H1 (cell line): ENCODE data around the gene RNU4-1. TPM values are rescaled to one million over a fixed set of nuclear protein-coding genes. Genes with fewer than 3 reads are reported as not detected.

Experiments used
- CTCF ChIA-PET: fragments of 300-600 bp; sonication (Branson Sonifier 250); formaldehyde crosslinking; loops from one replicate; lab custom pipeline; 2021; ENCODE audit not compliant: partially characterized antibody; lab: Charles Lee
- POLR2A ChIA-PET: fragments of 300-600 bp; sonication (Branson Sonifier 250); formaldehyde crosslinking; loops from one replicate; lab custom pipeline; 2021; ENCODE audit warnings: inconsistent platforms; ENCODE audit not compliant: partially characterized antibody; lab: Charles Lee
- DNase-seq, 2 experiments: peaks; one replicate each; pipeline versions ENCODE4 v3.0.0 to v3.0.0-alpha.2; 2010 to 2022; ENCODE audit warnings: low spot score in 2 of 2, low read depth in 1 of 2, mixed read lengths in 1 of 2
- FAIRE-seq: peaks from 2 replicates; lab custom pipeline; 2011; peaks lifted over from hg19 to GRCh38; lab: Jason Lieb, UNC
- H2AFZ ChIP-seq: 2 replicates; pipeline ENCODE4 v1.8.1; 2012; ENCODE audit warnings: low read length, inconsistent platforms
- H2AK5ac ChIP-seq: 2 replicates; pipeline ENCODE4 v1.6.1; 2013; ENCODE audit warnings: low read depth, low read length
- H2BK120ac ChIP-seq: replicated peaks from 2 replicates; pipeline ENCODE3; 2013; ENCODE audit warnings: low read depth, low read length, inconsistent platforms
- H2BK12ac ChIP-seq: 2 replicates; pipeline ENCODE4 v1.6.1; 2013; ENCODE audit warnings: low read depth, low read length
- H2BK15ac ChIP-seq: 2 replicates; pipeline ENCODE4 v1.6.1; 2013; ENCODE audit warnings: low read length
- H2BK20ac ChIP-seq: 2 replicates; pipeline ENCODE4 v1.6.1; 2013; ENCODE audit warnings: low read length
- H2BK5ac ChIP-seq: 2 replicates; pipeline ENCODE4 v1.6.1; 2013; ENCODE audit warnings: low read depth, low read length
- H3K14ac ChIP-seq: 2 replicates; pipeline ENCODE4 v1.6.1; 2013; ENCODE audit warnings: inconsistent platforms; ENCODE audit not compliant: insufficient read length
- H3K18ac ChIP-seq: 2 replicates; pipeline ENCODE4 v1.6.1; 2013; ENCODE audit warnings: low read length; ENCODE audit errors: extremely low read depth
- H3K23ac ChIP-seq: 2 replicates; pipeline ENCODE4 v1.6.1; 2013; ENCODE audit warnings: inconsistent platforms; ENCODE audit not compliant: insufficient read length
- H3K23me2 ChIP-seq: 2 replicates; pipeline ENCODE4 v1.6.1; 2013; ENCODE audit warnings: low read depth, low read length
- H3K27ac ChIP-seq: 2 replicates; pipeline ENCODE4 v1.6.1; 2011; ENCODE audit warnings: low read depth, low read length, inconsistent platforms
- H3K27me3 ChIP-seq, 4 experiments: replicated peaks in 1 of 4; 1 replicate in 1 of 4; 2 replicates in 3 of 4; pipeline versions ENCODE4 v1.6.1 to v1.8.1; 2011 to 2013; ENCODE audit warnings: low read length in 3 of 4, mild to moderate bottlenecking in 3 of 4, inconsistent platforms in 2 of 4, mixed read lengths in 2 of 4, moderate library complexity in 1 of 4; ENCODE audit not compliant: control insufficient read depth in 3 of 4, insufficient read depth in 3 of 4; ENCODE audit errors: extremely low read depth in 1 of 4
- H3K36me3 ChIP-seq, 4 experiments: 2 replicates each; pipeline versions ENCODE4 v1.6.1 to v1.8.1; 2011 to 2013; ENCODE audit warnings: mild to moderate bottlenecking in 4 of 4, low read length in 3 of 4, moderate library complexity in 2 of 4, control low read depth in 1 of 4, inconsistent platforms in 1 of 4; ENCODE audit not compliant: insufficient read depth in 4 of 4, control insufficient read depth in 2 of 4
- H3K4ac ChIP-seq: replicated peaks from 2 replicates; pipeline ENCODE3; 2013; ENCODE audit warnings: low read length, low read depth, mixed read lengths, inconsistent platforms; ENCODE audit not compliant: insufficient read length
- H3K4me1 ChIP-seq, 4 experiments: replicated peaks in 1 of 4; 1 replicate in 1 of 4; 2 replicates in 3 of 4; pipeline versions ENCODE4 v1.6.1 to v1.8.1; 2011 to 2013; ENCODE audit warnings: low read length in 3 of 4, inconsistent platforms in 2 of 4, mixed read lengths in 1 of 4; ENCODE audit not compliant: insufficient read depth in 4 of 4, control insufficient read depth in 3 of 4
- H3K4me2 ChIP-seq, 2 experiments: 2 replicates each; pipeline versions ENCODE4 v1.6.1 to v1.8.1; 2011 to 2013; ENCODE audit warnings: low read depth in 2 of 2, low read length in 2 of 2, control low read depth in 1 of 2, inconsistent platforms in 1 of 2, mild to moderate bottlenecking in 1 of 2; ENCODE audit not compliant: insufficient read depth in 1 of 2
- H3K4me3 ChIP-seq, 4 experiments: fragments of 200-600, 300-600 bp in 1 of 4; sonication (generic), shearing (Covaris generic), sonication (Bioruptor Twin) in 1 of 4; 2 replicates each; pipeline versions ENCODE4 v1.5.1 to v1.8.1; 2011 to 2016; ENCODE audit warnings: low read length in 4 of 4, low read depth in 3 of 4, control low read depth in 2 of 4, inconsistent platforms in 2 of 4, mild to moderate bottlenecking in 2 of 4, mixed read lengths in 1 of 4, moderate library complexity in 1 of 4; ENCODE audit not compliant: insufficient read depth in 2 of 4; ENCODE audit errors: extremely low read depth in 1 of 4
- H3K56ac ChIP-seq: replicated peaks from 2 replicates; pipeline ENCODE3; 2013; ENCODE audit warnings: low read depth, mild to moderate bottlenecking, mixed read lengths, low read length, inconsistent platforms; ENCODE audit not compliant: insufficient read length
- H3K79me1 ChIP-seq: 2 replicates; pipeline ENCODE4 v1.6.1; 2013; ENCODE audit warnings: low read depth, low read length, control low read depth
- H3K79me2 ChIP-seq, 2 experiments: 2 replicates each; pipeline versions ENCODE4 v1.6.1 to v1.8.1; 2012 to 2013; ENCODE audit warnings: low read length in 2 of 2, mild to moderate bottlenecking in 2 of 2, inconsistent platforms in 1 of 2; ENCODE audit not compliant: insufficient read depth in 2 of 2, control insufficient read depth in 1 of 2
- H3K9ac ChIP-seq, 4 experiments: replicated peaks in 1 of 4; 1 replicate in 1 of 4; 2 replicates in 3 of 4; pipeline versions ENCODE4 v1.6.1 to v1.8.1; 2011 to 2013; ENCODE audit warnings: low read depth in 3 of 4, low read length in 3 of 4, control low read depth in 2 of 4, mild to moderate bottlenecking in 2 of 4, moderate library complexity in 2 of 4, inconsistent platforms in 1 of 4; ENCODE audit errors: extremely low read depth in 1 of 4
- H3K9me3 ChIP-seq, 2 experiments: 2 replicates each; pipeline versions ENCODE4 v1.6.1 to v1.8.1; 2012 to 2013; ENCODE audit warnings: mild to moderate bottlenecking in 2 of 2, moderate library complexity in 2 of 2, control low read depth in 1 of 2, inconsistent platforms in 1 of 2, low read depth in 1 of 2, low read length in 1 of 2, mixed read lengths in 1 of 2; ENCODE audit not compliant: insufficient read depth in 2 of 2
- H4K20me1 ChIP-seq, 2 experiments: replicated peaks in 1 of 2; 2 replicates each; pipeline versions ENCODE3 to v1.8.1; 2011 to 2013; ENCODE audit warnings: inconsistent platforms in 2 of 2, low read length in 2 of 2, mild to moderate bottlenecking in 1 of 2; ENCODE audit not compliant: insufficient read depth in 2 of 2, control insufficient read depth in 1 of 2
- H4K5ac ChIP-seq: 2 replicates; pipeline ENCODE4 v1.6.1; 2013; ENCODE audit warnings: low read length, low read depth, mixed read lengths, inconsistent platforms; ENCODE audit not compliant: insufficient read length
- H4K8ac ChIP-seq: 2 replicates; pipeline ENCODE4 v1.8.0; 2013; ENCODE audit warnings: mild to moderate bottlenecking, moderate library complexity, low read length, inconsistent platforms; ENCODE audit not compliant: insufficient read depth; ENCODE audit errors: extremely low read depth
- H4K91ac ChIP-seq: replicated peaks from 2 replicates; pipeline ENCODE3; 2013; ENCODE audit warnings: low read length, mixed read lengths, inconsistent platforms; ENCODE audit not compliant: insufficient read length
- CBX5 ChIP-seq: fragments of 300-800, 300-1000 bp; sonication (generic); IDR thresholded peaks from 2 replicates; pipeline ENCODE4 v1.7.1; 2016; ENCODE audit warnings: antibody characterized with exemption, low read length, low read depth
- CHD1 ChIP-seq: IDR thresholded peaks from 2 replicates; pipeline ENCODE4 v1.6.1; 2012; ENCODE audit warnings: low read depth, low read length, improper control_type of control experiment
- CTBP2 ChIP-seq: IDR thresholded peaks from 2 replicates; pipeline ENCODE4 v1.7.0; 2011; ENCODE audit warnings: borderline replicate concordance, mild to moderate bottlenecking, moderate library complexity, mixed read lengths, low read length; ENCODE audit not compliant: insufficient read depth, insufficient read length
- CTCF ChIP-seq, 3 experiments: IDR thresholded peaks; 1 replicate in 2 of 3; 2 replicates in 1 of 3; pipeline versions ENCODE4 v1.5.1 to v1.6.1; 2011; ENCODE audit warnings: low read length in 3 of 3, mild to moderate bottlenecking in 3 of 3, inconsistent platforms in 2 of 3, low read depth in 1 of 3, moderate library complexity in 1 of 3; ENCODE audit not compliant: insufficient read depth in 1 of 3; ENCODE audit errors: control extremely low read depth in 1 of 3
- FOSL1 ChIP-seq: IDR thresholded peaks from 2 replicates; pipeline ENCODE4 v1.6.1; 2011; ENCODE audit warnings: mild to moderate bottlenecking, low read depth, low read length, moderate library complexity; ENCODE audit not compliant: insufficient read depth
- MAX ChIP-seq: IDR thresholded peaks from 2 replicates; pipeline ENCODE4 v1.6.1; 2012; ENCODE audit warnings: inconsistent platforms
- PHF8 ChIP-seq: fragments of 200-600 bp; sonication (generic); conservative IDR thresholded peaks from 2 replicates; pipeline ENCODE4 v1.7.1; 2012; ENCODE audit warnings: low read depth, mild to moderate bottlenecking, inconsistent platforms, low read length, moderate library complexity
- RAD21 ChIP-seq, 2 experiments: IDR thresholded peaks in 1 of 2; conservative IDR thresholded peaks in 1 of 2; 2 replicates each; pipeline ENCODE4 v1.6.1; 2011; ENCODE audit warnings: low read depth in 2 of 2, low read length in 2 of 2, improper control_type of control experiment in 1 of 2, inconsistent platforms in 1 of 2, mild to moderate bottlenecking in 1 of 2, moderate library complexity in 1 of 2
- SAP30 ChIP-seq: fragments of 300-600 bp; sonication (generic); IDR thresholded peaks from 2 replicates; pipeline ENCODE4 v1.7.1; 2012; ENCODE audit warnings: low read length, moderate library complexity, mild to moderate bottlenecking, inconsistent platforms; ENCODE audit not compliant: insufficient read depth, insufficient replicate concordance
- TCF12 ChIP-seq: IDR thresholded peaks from 2 replicates; pipeline ENCODE4 v1.6.1; 2011; ENCODE audit warnings: low read depth, mild to moderate bottlenecking, low read length
- WGBS, 2 experiments: shearing (Covaris generic) in 1 of 2; methylation state at CpG; one replicate each; pipeline versions ENCODE4 v1.1.6 to v1.1.7; 2013 to 2015; ENCODE audit warnings: low lambda C conversion rate in 2 of 2, mixed read lengths in 2 of 2, inconsistent platforms in 1 of 2, low coverage in 1 of 2, missing lambda C conversion rate in 1 of 2; ENCODE audit not compliant: insufficient replicate concordance in 2 of 2, insufficient coverage in 1 of 2, insufficient read length in 1 of 2; ENCODE audit errors: extremely low coverage in 1 of 2, missing lambda C conversion rate in 1 of 2; 5-methylcytosine and 5-hydroxymethylcytosine counted together
- polyA plus RNA-seq, 7 experiments: library from polyadenylated mRNA; depleted of rRNA in 3 of 7; stranded (reverse) in 5 of 7; unstranded in 2 of 7; fragments of >200 nt in 5 of 7; fragments of 200-250 nt in 2 of 7; gene quantifications; 1 replicate in 5 of 7; 2 replicates in 1 of 7; 4 replicates in 1 of 7; pipeline versions ENCODE4 v1.2.1 to v1.2.3, GENCODE V29; 2011 to 2013; ENCODE audit warnings: missing spikeins in 2 of 7, mixed read lengths in 2 of 7
- total RNA-seq: library from RNA; stranded (reverse); fragmentation: NEBNext Ultra II Directional; extraction: Animal tissue kit (Norgen Biotek cat#: 25700); gene quantifications from 2 replicates; pipeline ENCODE4 v1.2.1, GENCODE V29; 2021

RNU4-1 gene
- total and polyA plus RNA-seq, 2 of the 8 experiments (the other 6 are each of a cell fraction or from before 2014, with no cell fraction given), result under 0.01 to 1,424 TPM

GRCh38 chr12:120267736-120268135, 25.3 kb downstream of the RNU4-1 start:
- Histone ChIP-seq H3K4ac (no peak overlapping the region), H4K8ac (no peak overlapping the region), H2BK120ac (no peak overlapping the region), H3K18ac (no peak overlapping the region), H3K4me3 (no peak overlapping the region), H2BK15ac (no peak overlapping the region), H3K23ac (no peak overlapping the region), H2BK12ac (no peak overlapping the region), H4K91ac (no peak overlapping the region), H4K5ac (no peak overlapping the region), H3K79me1 (peaks cover 12% of the 10 kb centered on the region), H2BK5ac (no peak overlapping the region), H3K56ac (no peak overlapping the region), H3K9ac (no peak overlapping the region), H2AK5ac (no peak overlapping the region), H3K36me3 (no peaks in the 10 kb centered on the region), H3K4me2 (no peak overlapping the region), H2BK20ac (no peak overlapping the region), H3K79me2 (peaks cover 22 to 25% of the 10 kb centered on the region in 2 experiments), H2AFZ (no peak overlapping the region), H3K27ac (no peak overlapping the region), H3K4me1 (peaks cover 15 to 23% (median 18%) of the 10 kb centered on the region in 4 experiments), H4K20me1 (peaks cover 0 to 6% of the 10 kb centered on the region in 2 experiments), H3K23me2 (peaks cover 8% of the 10 kb centered on the region; the same call in 1 of the 2 replicates), H3K27me3 (no peaks in the 10 kb centered on the region), H3K9me3 (no peaks in the 10 kb centered on the region), H3K14ac (no peak overlapping the region)
- DNase-seq, result no peak
- CTCF ChIA-PET, result interaction anchor here (0.6 to 34.8 kb wide), 10 partner anchors 11 to 95 kb away, joined by 3 to 930 read pairs (median 6); partner anchors contain the start of genes RNU4-1 and RNU4-2
- WGBS, 2 experiments, result 91% methylated on average over 4 of the region's 4 CpGs; no CpG with 5 or more reads in 1 of the 2 experiments
- FAIRE-seq, result no peak
- POLR2A ChIA-PET, result interaction anchor here (67.0 to 88.3 kb wide), 2 partner anchors 0 to 39 kb away, joined by 4270 read pairs; partner anchors contain the start of genes GCN1, PXN, RNU4-1 and RNU4-2
- TF ChIP-seq SAP30, result no peak
- no peak for TF ChIP-seq CTCF (IDR thresholded peaks at IDR 0.05; ENCODE audit: control extremely low read depth in 1 of 3, insufficient read depth in 1 of 3, low read depth in 1 of 3, low read length in 3 of 3)
- TF ChIP-seq CTBP2, result no peak
- TF ChIP-seq CHD1, result no peak
- no peak for TF ChIP-seq MAX
- no peak for TF ChIP-seq FOSL1
- TF ChIP-seq RAD21 (IDR thresholded peaks at IDR 0.05 in 1 of 2, conservative IDR thresholded peaks at IDR 0.05 in 1 of 2; ENCODE audit: low read depth in 2 of 2, low read length in 2 of 2), result no peak
- no peak for TF ChIP-seq CBX5
- no peak for TF ChIP-seq TCF12
- no peak for TF ChIP-seq PHF8
